ENCODE measurements around the gene NALCN. TPM values are rescaled to one million over a fixed set of nuclear protein-coding genes. Genes with fewer than 3 reads are reported as not detected.

NALCN gene
- total RNA-seq, 1 experiment from 2014 or later: 0.52 TPM

- no peak for DNase-seq (ENCODE audit: low spot score)
- Histone ChIP-seq H3K36me3 (ENCODE audit: insufficient read depth, low read length, poor library complexity, severe bottlenecking) (no peaks in the 10 kb centered on the region), H3K27me3 (replicated peaks; ENCODE audit: insufficient read depth, low read depth, low read length, poor library complexity) (no peaks in the 10 kb centered on the region), H3K4me1 (ENCODE audit: insufficient read depth, low read length, poor library complexity, severe bottlenecking) (peaks cover 19% of the 10 kb centered on the region), H3K27ac (ENCODE audit: low read depth, low read length, poor library complexity, severe bottlenecking) (no peak overlapping the region), H3K4me3 (ENCODE audit: low read depth, low read length, poor library complexity, severe bottlenecking) (no peak overlapping the region), H3K9me3 (ENCODE audit: low read depth, low read length, poor library complexity, severe bottlenecking) (no peaks in the 10 kb centered on the region)
- intact Hi-C loops (cut with micrococcal nuclease; ENCODE audit: unreplicated experiment): loop anchor here (10.0 kb wide), 1 partner anchor 1667 kb away; no protein-coding TSS in a partner anchor
- ChIA-PET CTCF (interaction anchor here (0.5 kb wide), 1 partner anchor 1211 kb away, joined by 3 read pairs; no protein-coding TSS in a partner anchor), POLR2A (ENCODE audit: low non-redundant PET) (no interaction called here)
- no peak for TF ChIP-seq CTCF (conservative IDR thresholded peaks at IDR 0.05; ENCODE audit: low read depth, low read length)
- no peak for TF ChIP-seq EZH2 (IDR thresholded peaks at IDR 0.05; ENCODE audit: borderline replicate concordance, low read depth, low read length, poor library complexity, severe bottlenecking)
- BruUV-seq (replicated peaks): no TSS peak
Measured at GRCh38 chr13:101111894-101112293, 304.4 kb downstream of the NALCN start.

GRCh38 chr13:101109005-101109404, 307.3 kb downstream of the NALCN start:
- POLR2A ChIA-PET (ENCODE audit: low non-redundant PET): no interaction called here
- no peaks in the 10 kb centered on the region for H3K36me3 ChIP-seq (ENCODE audit: insufficient read depth, low read length, poor library complexity, severe bottlenecking)
- BruUV-seq (replicated peaks): no TSS peak
- no peak overlapping the region for H3K27ac ChIP-seq (ENCODE audit: low read depth, low read length, poor library complexity, severe bottlenecking)
- no peak overlapping the region for H3K4me3 ChIP-seq (ENCODE audit: low read depth, low read length, poor library complexity, severe bottlenecking)
- H3K4me1 ChIP-seq (ENCODE audit: insufficient read depth, low read length, poor library complexity, severe bottlenecking): no peaks in the 10 kb centered on the region
- peaks cover 7% of the 10 kb centered on the region for H3K27me3 ChIP-seq (replicated peaks; ENCODE audit: insufficient read depth, low read depth, low read length, poor library complexity)
- no peaks in the 10 kb centered on the region for H3K9me3 ChIP-seq (ENCODE audit: low read depth, low read length, poor library complexity, severe bottlenecking)
- no peak for DNase-seq (ENCODE audit: low spot score)
- intact Hi-C loops (cut with micrococcal nuclease; ENCODE audit: unreplicated experiment): no loop called here
- no peak for TF ChIP-seq CTCF (conservative IDR thresholded peaks at IDR 0.05; ENCODE audit: low read depth, low read length)
- TF ChIP-seq EZH2 (IDR thresholded peaks at IDR 0.05; ENCODE audit: borderline replicate concordance, low read depth, low read length, poor library complexity, severe bottlenecking): no peak
- CTCF ChIA-PET: no interaction called here

DNA sequence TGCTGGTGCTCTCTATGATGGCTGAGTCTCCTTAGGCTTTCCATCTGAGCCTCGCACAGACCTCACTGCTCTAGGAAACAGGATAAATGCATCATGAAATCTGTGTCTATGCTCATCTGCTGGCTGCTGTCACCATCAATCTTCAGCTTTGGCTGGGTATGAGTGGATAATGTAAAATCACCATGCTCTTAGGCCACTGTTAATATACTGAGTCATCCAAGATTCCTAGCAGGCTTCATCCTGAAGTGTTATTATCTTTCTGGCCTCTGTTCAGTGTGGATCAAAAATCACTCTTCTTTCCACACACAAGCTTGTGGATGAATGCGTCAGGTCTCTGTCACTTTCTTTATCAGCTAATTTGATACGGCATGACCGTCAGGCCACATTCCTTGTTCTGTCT, 317.4 kb downstream of the NALCN start:
- ChIA-PET POLR2A (ENCODE audit: low non-redundant PET) (no interaction called here), CTCF (no interaction called here)
- TF ChIP-seq CTCF (conservative IDR thresholded peaks at IDR 0.05; ENCODE audit: low read depth, low read length) (no peak), EZH2 (IDR thresholded peaks at IDR 0.05; ENCODE audit: borderline replicate concordance, low read depth, low read length, poor library complexity, severe bottlenecking) (no peak)
- Histone ChIP-seq H3K27ac (ENCODE audit: low read depth, low read length, poor library complexity, severe bottlenecking) (no peak overlapping the region), H3K4me3 (ENCODE audit: low read depth, low read length, poor library complexity, severe bottlenecking) (no peak overlapping the region), H3K4me1 (ENCODE audit: insufficient read depth, low read length, poor library complexity, severe bottlenecking) (no peaks in the 10 kb centered on the region), H3K36me3 (ENCODE audit: insufficient read depth, low read length, poor library complexity, severe bottlenecking) (no peaks in the 10 kb centered on the region), H3K27me3 (replicated peaks; ENCODE audit: insufficient read depth, low read depth, low read length, poor library complexity) (no peaks in the 10 kb centered on the region), H3K9me3 (ENCODE audit: low read depth, low read length, poor library complexity, severe bottlenecking) (no peaks in the 10 kb centered on the region)
- no TSS peak for BruUV-seq (replicated peaks)
- intact Hi-C loops (cut with micrococcal nuclease; ENCODE audit: unreplicated experiment): no loop called here
- DNase-seq (ENCODE audit: low spot score): peak; percentile 18
